C1 segment of cervical spinal cord (tissue), 14 donors: ENCODE results near the gene SNAI3.

ENCODE experiments used
- DNase-seq, 14 donors: peaks; one replicate each; lab custom pipeline; 2025; lab: John Stamatoyannopoulos, UW

Gene SNAI3

DNA sequence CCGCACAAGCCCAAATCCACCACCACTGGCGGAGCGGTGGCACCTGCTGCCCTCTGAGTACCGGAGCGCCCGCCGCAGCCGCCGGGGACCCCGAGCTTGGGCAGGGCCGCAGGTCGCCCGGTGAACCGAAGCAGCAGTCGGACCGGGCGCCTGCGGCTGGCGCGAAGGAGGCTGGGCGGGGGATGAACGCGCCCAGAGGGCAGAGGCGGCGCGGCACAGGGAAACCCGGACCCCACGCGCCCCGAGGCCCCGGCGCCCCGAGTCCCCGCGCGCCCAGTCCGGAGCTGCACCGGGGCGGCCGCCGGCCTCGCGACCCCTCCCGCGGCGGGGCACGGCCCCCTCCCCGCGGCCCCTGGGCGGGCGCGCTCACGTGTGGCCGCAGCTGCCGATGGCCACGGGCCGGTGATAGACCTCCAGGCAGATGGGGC lies 19.5 kb upstream of the SNAI3 start:
- peak in 2 of 14 donors; percentile 30 to 54 for DNase-seq

- DNase-seq = peak in 9 of 14 donors; percentile 12 to 59 (median 38)
These were observed 18.9 kb upstream of the SNAI3 start for GRCh38 chr16:88705076-88705684.

DNA sequence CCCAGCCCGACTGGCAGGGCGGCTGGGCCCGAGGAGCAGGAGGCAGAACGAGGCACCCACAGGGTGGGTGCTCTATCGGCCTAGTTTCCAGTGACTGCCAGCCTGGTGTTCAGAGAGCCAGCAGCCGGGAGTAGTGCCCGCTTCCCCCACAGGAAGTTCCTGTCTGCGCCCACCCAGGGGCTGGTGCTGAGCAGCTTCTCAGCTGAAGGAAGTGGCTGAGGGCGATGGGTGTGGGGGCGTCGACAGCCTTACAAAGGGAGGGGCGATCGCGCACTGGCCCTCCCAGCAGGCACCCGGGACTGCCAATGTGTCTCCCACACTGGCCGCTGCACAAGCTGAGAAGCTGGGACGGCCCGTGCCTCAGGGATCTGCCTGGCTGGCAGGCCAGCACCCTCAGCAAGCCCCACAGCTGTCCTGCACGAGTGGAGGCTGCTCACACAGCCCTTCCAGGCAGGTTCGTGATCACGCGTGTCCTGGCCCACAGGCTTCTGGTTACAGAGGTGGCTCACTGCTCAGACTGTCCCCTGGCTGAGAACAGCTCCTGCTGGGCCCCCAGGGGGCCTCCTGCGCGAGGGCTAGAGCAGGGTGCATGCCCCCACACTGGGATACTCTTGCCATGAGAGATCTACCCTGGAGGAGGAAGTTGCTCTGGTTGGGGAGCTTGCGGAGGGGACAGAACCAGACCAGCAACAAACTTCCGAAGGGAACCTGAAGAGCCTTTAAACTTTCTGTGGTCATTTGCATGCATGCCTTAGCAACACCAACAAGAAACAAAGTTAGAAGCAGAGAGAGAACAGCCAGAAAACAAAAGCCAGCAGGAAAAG lies 17.4 kb upstream of the SNAI3 start:
- DNase-seq = peak in 9 of 14 donors; percentile 17 to 77 (median 38)

- DNase-seq = no peak
These were observed 16.3 kb upstream of the SNAI3 start for GRCh38 chr16:88702371-88703210.

GRCh38 chr16:88701581-88702370 lies 15.5 kb upstream of the SNAI3 start:
- no peak for DNase-seq

DNA sequence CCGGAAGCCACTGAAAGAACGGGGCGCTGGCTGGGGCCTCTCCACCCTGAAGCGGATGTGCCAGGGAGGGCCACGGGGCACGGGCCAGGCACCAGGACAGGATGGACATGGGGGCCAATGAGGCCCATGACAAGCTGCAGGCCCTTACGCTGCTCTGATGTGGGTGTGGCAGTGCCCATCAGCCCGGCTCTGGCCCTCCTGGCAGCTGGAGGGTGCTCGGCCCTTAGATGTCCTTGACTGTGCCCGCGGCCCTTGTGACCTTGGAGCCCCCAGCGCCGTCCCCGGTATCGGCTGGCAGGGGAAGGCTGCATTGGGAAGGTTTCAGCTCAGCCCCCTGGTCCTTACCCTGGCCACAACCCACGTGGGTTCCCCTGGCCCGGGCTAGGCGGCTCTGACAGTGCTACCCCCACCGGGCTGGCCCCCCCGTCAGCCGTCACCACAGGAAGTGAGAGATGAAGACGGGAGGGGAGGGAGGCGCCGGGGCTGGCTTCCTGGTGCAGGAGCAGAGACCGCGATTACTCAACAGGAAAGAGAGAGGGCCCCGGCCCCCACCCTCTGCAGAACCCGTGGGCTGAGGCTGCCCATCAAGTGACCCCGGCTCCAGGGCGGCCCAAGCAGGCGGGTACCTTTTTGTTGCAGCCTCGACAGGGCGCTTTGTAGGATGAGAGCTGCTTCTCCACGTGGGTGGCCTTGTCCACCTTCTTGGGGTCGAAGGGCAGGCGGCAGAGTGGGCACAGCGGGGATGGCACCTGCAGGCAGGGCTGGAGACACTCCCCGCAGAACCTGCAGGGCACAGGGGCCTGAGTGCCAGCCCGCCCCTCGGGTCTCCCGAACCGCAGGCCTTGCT lies 14.6 kb upstream of the SNAI3 start:
- DNase-seq = peak in 11 of 14 donors; percentile 8 to 80 (median 58)

DNA sequence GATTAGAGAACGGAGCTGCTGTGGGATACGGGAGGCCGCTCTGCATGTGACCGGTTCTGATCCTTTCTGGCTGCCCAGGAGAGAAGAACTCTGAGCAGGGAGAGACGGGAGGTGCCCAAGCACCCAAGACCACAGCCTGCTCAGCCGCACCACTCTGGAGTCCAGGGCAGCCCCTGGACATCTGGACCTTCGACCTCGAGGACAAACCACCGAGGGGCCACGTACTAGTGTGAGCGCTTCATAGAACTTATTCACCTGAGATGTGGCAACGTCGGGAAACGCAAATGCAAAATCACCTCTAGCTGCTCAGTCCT lies 14.0 kb upstream of the SNAI3 start:
- DNase-seq = no peak

GRCh38 chr16:88699180-88699579 lies 12.9 kb upstream of the SNAI3 start:
- DNase-seq = no peak

- no peak for DNase-seq
These were observed 12.3 kb upstream of the SNAI3 start for GRCh38 chr16:88698646-88699045.

- DNase-seq = no peak
These were observed 11.7 kb upstream of the SNAI3 start for GRCh38 chr16:88697831-88698615.

DNA sequence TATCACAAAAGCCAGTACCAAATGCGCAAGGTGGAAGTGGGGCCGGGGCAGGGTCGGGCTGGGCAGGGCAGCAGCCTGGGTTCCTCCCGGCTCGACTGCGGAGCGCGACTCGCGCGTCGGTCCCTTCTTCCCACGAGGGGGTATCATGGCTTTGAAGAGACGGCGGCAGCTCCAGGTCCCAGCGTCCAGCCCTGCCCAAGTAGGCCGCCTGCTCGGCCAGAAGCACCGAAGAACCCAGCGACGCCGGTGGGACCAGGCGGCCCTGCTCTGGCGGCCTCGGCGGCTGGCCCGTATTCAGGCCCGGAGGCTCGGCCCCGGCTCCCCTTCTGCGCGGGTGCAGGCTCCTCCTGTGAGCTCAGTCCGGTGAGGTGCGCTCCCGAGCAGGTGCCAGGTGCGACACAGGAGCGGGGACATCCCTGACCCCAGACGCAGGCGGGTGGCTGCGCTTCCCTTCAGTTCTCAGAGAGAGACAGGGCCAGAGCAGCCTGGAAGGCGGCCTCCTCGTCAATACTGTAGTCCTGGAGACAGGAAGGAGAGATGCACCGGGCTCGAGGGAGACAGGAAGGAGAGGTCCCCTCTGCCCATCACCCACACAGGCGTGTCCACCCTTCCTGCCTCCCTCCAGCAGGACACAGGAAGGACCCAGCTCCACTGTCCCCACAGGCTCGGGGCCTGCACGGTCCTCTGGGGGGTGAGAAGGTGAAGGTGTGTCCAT lies 11.0 kb upstream of the SNAI3 start:
- DNase-seq = no peak

DNA sequence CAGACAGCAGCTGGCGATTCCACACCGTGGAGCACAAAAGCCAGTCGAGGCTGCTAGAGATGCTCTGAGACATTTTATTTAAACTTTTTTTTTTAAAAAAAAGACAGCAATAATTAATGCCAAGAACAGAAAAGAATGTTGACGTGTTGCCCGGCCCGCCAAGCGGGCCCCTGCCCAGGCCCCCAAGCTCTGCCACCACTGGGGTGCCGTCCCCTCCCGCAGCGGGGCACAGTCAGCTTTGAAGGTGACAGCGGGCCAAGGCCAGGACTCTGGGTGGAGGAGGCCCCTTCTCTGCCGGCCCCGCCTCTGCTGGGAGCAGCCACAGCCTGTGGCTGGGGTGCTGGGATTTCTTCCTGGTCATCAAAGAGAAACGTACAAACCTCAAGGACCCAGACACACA lies 10.1 kb upstream of the SNAI3 start:
- no peak for DNase-seq

DNA sequence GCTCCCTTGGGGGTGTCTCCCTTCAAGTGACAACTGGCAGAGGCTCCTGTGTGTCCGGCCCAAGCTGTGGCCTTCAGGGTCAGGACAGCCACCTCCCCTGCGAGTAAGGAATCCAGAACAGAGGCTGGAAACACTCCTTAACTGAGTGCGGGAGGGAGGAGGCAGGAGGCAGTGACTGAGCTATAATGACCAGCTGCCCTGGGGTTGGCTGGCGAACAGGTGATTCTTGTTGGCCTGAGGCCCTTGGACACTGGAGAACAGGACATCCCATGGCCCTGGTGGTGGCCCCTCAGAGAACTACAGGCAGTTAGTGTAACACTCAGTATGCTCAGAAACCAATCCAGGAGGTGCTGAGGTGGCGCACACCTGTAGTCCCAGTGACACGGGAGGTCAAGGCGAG lies 9.4 kb upstream of the SNAI3 start:
- DNase-seq = no peak

DNA sequence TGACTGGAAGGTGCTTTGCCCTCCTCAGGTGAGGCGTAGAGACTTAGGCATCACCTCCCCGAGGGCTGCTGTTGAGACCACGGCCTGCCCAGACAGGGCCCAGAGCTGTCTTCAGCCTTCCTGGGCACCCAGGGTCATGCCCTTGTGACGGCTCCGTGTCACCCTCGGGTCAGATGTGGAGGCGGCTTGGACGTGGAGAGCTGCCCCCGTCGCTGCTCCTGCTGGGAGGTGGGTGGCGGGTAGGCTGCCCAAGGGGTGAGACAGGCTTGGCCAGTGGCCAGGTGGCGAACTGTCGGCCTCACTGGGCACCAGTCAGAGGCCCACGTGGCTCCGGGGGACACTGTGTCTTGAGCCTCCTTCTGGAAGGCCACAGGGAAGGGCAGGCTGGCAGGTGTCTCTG lies 8.9 kb upstream of the SNAI3 start:
- no peak for DNase-seq

DNA sequence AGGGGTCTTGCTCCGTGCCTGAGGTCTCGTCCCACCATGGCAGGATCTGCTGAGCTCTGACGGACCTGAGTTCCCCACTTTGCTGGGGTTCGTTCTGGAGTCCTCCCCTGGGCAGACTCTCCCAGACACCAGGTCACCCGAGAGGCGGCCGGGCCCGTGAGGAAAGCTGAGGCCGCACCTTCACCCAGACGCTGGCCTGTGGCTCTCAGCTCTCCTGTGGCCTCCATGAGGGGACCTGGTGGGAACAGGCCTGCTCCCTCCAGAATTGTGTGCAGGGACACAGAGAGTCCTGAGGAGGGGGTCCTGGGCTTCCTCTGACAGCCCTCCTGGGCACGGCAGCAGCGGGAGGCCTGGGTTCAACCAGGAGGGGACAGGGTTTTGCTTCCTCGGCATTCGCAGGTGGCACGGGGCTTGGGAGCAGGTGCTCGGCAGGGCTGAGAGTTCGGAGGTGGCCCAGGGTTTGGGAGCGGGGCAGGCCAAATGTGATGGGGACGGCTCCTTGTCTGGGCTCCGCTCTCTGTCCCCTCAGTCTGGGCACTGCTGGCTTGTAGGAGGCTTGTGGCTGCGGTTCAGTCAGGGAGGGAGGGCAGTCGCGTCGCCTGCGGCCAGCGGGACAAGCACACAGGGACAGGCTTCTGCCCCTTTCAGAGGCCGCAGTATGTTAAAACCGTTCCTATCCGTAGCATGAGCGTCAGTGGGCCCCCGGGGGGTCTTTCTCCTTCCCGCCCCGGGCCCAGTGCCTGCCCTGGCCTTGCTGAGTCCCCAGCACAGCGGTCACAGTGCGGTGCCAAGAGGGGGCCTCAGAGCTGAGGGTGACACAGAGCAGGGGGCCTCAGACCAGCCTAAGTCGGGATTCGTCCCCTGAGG lies 8.1 kb upstream of the SNAI3 start:
- DNase-seq = no peak

- no peak for DNase-seq
These were observed 7.3 kb upstream of the SNAI3 start for GRCh38 chr16:88693420-88694177.

GRCh38 chr16:88692861-88693260 lies 6.6 kb upstream of the SNAI3 start:
- DNase-seq = no peak
